ENCODE results near the gene NCAPD3. TPM values are rescaled to one million over a fixed set of nuclear protein-coding genes. Genes with fewer than 3 reads are reported as not detected.

Gene NCAPD3
- total RNA-seq, 2 donors from 2014 or later = 42.6 to 45.5 TPM

DNA sequence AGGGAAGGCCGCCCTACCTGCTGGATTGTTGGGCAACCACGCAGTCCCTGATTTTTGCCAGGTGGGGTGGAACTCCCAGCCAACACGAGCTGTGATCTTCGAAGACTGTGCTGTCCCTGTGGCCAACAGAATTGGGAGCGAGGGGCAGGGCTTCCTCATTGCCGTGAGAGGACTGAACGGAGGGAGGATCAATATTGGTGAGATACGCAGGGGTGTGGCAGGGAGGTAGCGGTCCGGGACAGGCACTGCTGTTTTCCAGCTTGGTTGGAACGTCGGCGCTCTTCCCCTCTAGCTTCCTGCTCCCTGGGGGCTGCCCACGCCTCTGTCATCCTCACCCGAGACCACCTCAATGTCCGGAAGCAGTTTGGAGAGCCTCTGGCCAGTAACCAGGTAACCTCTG is 37.2 kb upstream of the NCAPD3 start:
- Histone ChIP-seq H3K9me3 (ENCODE audit: control insufficient read depth, low read length) (no peaks in the 10 kb centered on the region), H3K4me1 (ENCODE audit: control insufficient read depth, insufficient read depth, low read length) (no peaks in the 10 kb centered on the region), H3K4me3 (ENCODE audit: low read length) (no peak overlapping the region), H3K36me3 (ENCODE audit: control insufficient read depth, insufficient read depth, low read length) (peaks cover 56% of the 10 kb centered on the region), H3K27me3 (ENCODE audit: control insufficient read depth, insufficient read depth, low read length, poor library complexity, severe bottlenecking) (no peaks in the 10 kb centered on the region), H3K9ac (ENCODE audit: extremely low read depth, low read length, poor library complexity, severe bottlenecking) (no peak overlapping the region), H3K27ac (ENCODE audit: low read depth, low read length) (no peak overlapping the region)
- no peaks in the 10 kb centered on the region for H3K4me1 Mint-ChIP-seq
- H3K36me3 Mint-ChIP-seq (ENCODE audit: low read depth) = peaks cover 57% of the 10 kb centered on the region
- no peak overlapping the region for H3K27ac Mint-ChIP-seq
- DNase-seq = no peak
- no peak overlapping the region for H3K4me3 Mint-ChIP-seq
- H3K9me3 Mint-ChIP-seq = no peaks in the 10 kb centered on the region
- H3K27me3 Mint-ChIP-seq (ENCODE audit: insufficient read depth) = no peaks in the 10 kb centered on the region
- TF ChIP-seq, protein P1, sequence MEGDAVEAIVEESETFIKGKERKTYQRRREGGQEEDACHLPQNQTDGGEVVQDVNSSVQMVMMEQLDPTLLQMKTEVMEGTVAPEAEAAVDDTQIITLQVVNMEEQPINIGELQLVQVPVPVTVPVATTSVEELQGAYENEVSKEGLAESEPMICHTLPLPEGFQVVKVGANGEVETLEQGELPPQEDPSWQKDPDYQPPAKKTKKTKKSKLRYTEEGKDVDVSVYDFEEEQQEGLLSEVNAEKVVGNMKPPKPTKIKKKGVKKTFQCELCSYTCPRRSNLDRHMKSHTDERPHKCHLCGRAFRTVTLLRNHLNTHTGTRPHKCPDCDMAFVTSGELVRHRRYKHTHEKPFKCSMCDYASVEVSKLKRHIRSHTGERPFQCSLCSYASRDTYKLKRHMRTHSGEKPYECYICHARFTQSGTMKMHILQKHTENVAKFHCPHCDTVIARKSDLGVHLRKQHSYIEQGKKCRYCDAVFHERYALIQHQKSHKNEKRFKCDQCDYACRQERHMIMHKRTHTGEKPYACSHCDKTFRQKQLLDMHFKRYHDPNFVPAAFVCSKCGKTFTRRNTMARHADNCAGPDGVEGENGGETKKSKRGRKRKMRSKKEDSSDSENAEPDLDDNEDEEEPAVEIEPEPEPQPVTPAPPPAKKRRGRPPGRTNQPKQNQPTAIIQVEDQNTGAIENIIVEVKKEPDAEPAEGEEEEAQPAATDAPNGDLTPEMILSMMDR (conservative IDR thresholded peaks at IDR 0.05) = no peak
- WGBS, 2 experiments (ENCODE audit: insufficient coverage in 1 of 2, insufficient read length in 1 of 2) = 93 to 94% methylated on average over 10 to 16 of the region's 16 CpGs

DNA sequence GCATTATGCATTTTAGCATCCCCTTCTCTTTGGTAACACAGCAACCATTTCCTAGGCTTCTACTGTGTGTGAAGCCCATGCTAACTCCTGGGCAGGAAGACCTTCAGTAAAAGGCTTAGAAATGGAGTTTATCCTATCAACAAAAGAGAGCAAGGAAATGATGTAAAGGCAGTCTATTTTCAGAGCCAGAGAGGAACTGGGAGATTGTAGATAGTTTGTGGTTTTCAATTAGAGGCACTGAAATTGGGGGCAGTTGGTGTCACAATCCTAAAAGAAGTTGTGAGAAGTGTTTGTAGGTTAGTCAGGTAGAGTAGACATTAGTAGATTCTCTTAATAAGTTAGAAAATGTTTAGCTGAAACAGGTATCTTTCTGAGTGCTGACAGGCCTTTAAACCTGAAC is 36.7 kb upstream of the NCAPD3 start:
- peaks cover 57% of the 10 kb centered on the region for H3K36me3 Mint-ChIP-seq (ENCODE audit: low read depth)

DNA sequence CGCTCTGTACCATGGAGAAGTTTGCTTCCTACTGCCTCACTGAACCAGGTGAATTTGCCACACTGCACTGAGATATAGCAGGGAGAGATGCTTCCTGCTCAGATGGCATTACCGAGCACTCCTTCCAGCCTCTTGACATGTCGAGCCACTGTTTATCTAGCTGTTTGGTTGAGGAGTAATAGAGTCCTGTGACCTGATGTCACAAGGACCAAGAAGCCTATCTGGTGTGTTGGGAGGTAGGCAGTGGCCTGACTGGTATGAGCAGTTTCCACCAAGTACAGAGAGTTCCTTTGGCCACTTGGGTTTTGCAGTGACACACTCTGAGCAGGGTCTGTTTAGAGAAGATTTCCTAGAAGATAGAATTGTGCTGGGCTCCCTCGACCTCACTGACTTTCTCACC is 34.8 kb upstream of the NCAPD3 start:
- H3K9me3 Mint-ChIP-seq = no peaks in the 10 kb centered on the region
- H3K9me3 ChIP-seq (ENCODE audit: control insufficient read depth, low read length) = no peaks in the 10 kb centered on the region
- no peaks in the 10 kb centered on the region for H3K27me3 ChIP-seq (ENCODE audit: control insufficient read depth, insufficient read depth, low read length, poor library complexity, severe bottlenecking)
- no peaks in the 10 kb centered on the region for H3K27me3 Mint-ChIP-seq (ENCODE audit: insufficient read depth)
- H3K9ac ChIP-seq (ENCODE audit: extremely low read depth, low read length, poor library complexity, severe bottlenecking) = no peak overlapping the region
- TF ChIP-seq, protein P1 (conservative IDR thresholded peaks at IDR 0.05) = no peak
- peaks cover 54% of the 10 kb centered on the region for H3K36me3 Mint-ChIP-seq (ENCODE audit: low read depth)
- H3K4me1 ChIP-seq (ENCODE audit: control insufficient read depth, insufficient read depth, low read length) = no peaks in the 10 kb centered on the region
- 91 to 93% methylated on average over 4 of the region's 4 CpGs for WGBS, 2 experiments (ENCODE audit: insufficient coverage in 1 of 2, insufficient read length in 1 of 2)
- H3K27ac Mint-ChIP-seq = no peak overlapping the region
- no peak overlapping the region for H3K4me3 Mint-ChIP-seq
- DNase-seq = no peak
- H3K27ac ChIP-seq (ENCODE audit: low read depth, low read length) = no peak overlapping the region
- no peak overlapping the region for H3K4me3 ChIP-seq (ENCODE audit: low read length)
- H3K4me1 Mint-ChIP-seq = peaks cover 9% of the 10 kb centered on the region
- H3K36me3 ChIP-seq (ENCODE audit: control insufficient read depth, insufficient read depth, low read length) = peaks cover 50% of the 10 kb centered on the region

More for the DNA sequence above, 36.7 kb upstream of the NCAPD3 start:
- no peak overlapping the region for H3K27ac ChIP-seq (ENCODE audit: low read depth, low read length)
- Mint-ChIP-seq H3K9me3 (no peaks in the 10 kb centered on the region), H3K4me3 (no peak overlapping the region), H3K27ac (no peak overlapping the region), H3K27me3 (ENCODE audit: insufficient read depth) (no peaks in the 10 kb centered on the region), H3K4me1 (no peaks in the 10 kb centered on the region)
- no peaks in the 10 kb centered on the region for H3K27me3 ChIP-seq (ENCODE audit: control insufficient read depth, insufficient read depth, low read length, poor library complexity, severe bottlenecking)
- H3K9me3 ChIP-seq (ENCODE audit: control insufficient read depth, low read length) = no peaks in the 10 kb centered on the region
- TF ChIP-seq, protein P1 (conservative IDR thresholded peaks at IDR 0.05) = no peak
- no peaks in the 10 kb centered on the region for H3K4me1 ChIP-seq (ENCODE audit: control insufficient read depth, insufficient read depth, low read length)
- H3K9ac ChIP-seq (ENCODE audit: extremely low read depth, low read length, poor library complexity, severe bottlenecking) = no peak overlapping the region
- peaks cover 56% of the 10 kb centered on the region for H3K36me3 ChIP-seq (ENCODE audit: control insufficient read depth, insufficient read depth, low read length)
- DNase-seq = no peak
- H3K4me3 ChIP-seq (ENCODE audit: low read length) = no peak overlapping the region
